Neural cell (in vitro differentiated cells): Measurements from ENCODE around the gene ILDR2. TPM values are rescaled to one million over a fixed set of nuclear protein-coding genes. Genes with fewer than 3 reads are reported as not detected.

Experiments used
- H2AFZ ChIP-seq: fragments of 200-600, 300-800 bp; sonication (generic), shearing (Covaris generic); 2 replicates; pipeline ENCODE4 v1.6.0; 2014; ENCODE audit warnings: low read depth, mild to moderate bottlenecking, antibody characterized with exemption, low read length, moderate library complexity
- H3F3A ChIP-seq: fragments of 200-600 bp; shearing (Covaris generic); 2 replicates; pipeline ENCODE4 v1.6.1; 2016; ENCODE audit warnings: mild to moderate bottlenecking, moderate library complexity, mixed read lengths, antibody characterized with exemption, low read length; ENCODE audit not compliant: insufficient read depth, poor library complexity, severe bottlenecking
- H3K27ac ChIP-seq: fragments of 200-600, 300-800 bp; sonication (generic), shearing (Covaris generic); 2 replicates; pipeline ENCODE4 v1.5.1; 2014; ENCODE audit warnings: mild to moderate bottlenecking, low read length, moderate library complexity
- H3K27me3 ChIP-seq: fragments of 300-800, 200-600 bp; sonication (generic), shearing (Covaris generic); 2 replicates; pipeline ENCODE4 v1.6.0; 2014; ENCODE audit warnings: mild to moderate bottlenecking, low read depth, low read length, moderate library complexity; ENCODE audit not compliant: insufficient read depth
- H3K36me3 ChIP-seq: fragments of 300-800, 200-600 bp; sonication (generic), shearing (Covaris generic); 2 replicates; pipeline ENCODE4 v1.5.1; 2014; ENCODE audit warnings: mild to moderate bottlenecking, antibody characterized with exemption, low read length, moderate library complexity; ENCODE audit not compliant: insufficient read depth
- H3K4me2 ChIP-seq: fragments of 300-800, 200-600 bp; sonication (generic), shearing (Covaris generic); 2 replicates; pipeline ENCODE4 v1.6.0; 2014; ENCODE audit warnings: mild to moderate bottlenecking, low read length
- H3K4me3 ChIP-seq: fragments of 300-800, 200-600 bp; sonication (generic), shearing (Covaris generic); 2 replicates; pipeline ENCODE4 v1.5.1; 2014; ENCODE audit warnings: mild to moderate bottlenecking, low read length, moderate library complexity
- H3K79me2 ChIP-seq: fragments of 200-600 bp; shearing (Covaris generic); replicated peaks from 2 replicates; pipeline ENCODE4 v1.6.0; 2014; ENCODE audit warnings: mild to moderate bottlenecking, low read length, moderate library complexity; ENCODE audit not compliant: insufficient read depth
- H3K9ac ChIP-seq: fragments of 300-800, 200-600 bp; sonication (generic), shearing (Covaris generic); 2 replicates; pipeline ENCODE4 v1.6.1; 2016; ENCODE audit warnings: mild to moderate bottlenecking, low read length, mixed read lengths
- H3K9me2 ChIP-seq: fragments of 200-600 bp; shearing (Covaris generic); 2 replicates; pipeline ENCODE4 v1.6.1; 2016; ENCODE audit warnings: mild to moderate bottlenecking, low read length, mixed read lengths; ENCODE audit not compliant: insufficient read depth
- H3K9me3 ChIP-seq: fragments of 200-600, 300-800 bp; sonication (generic), shearing (Covaris generic); 2 replicates; pipeline ENCODE4 v1.6.1; 2016; ENCODE audit warnings: mild to moderate bottlenecking, mixed run types, low read length, moderate library complexity, mixed read lengths
- H4K20me1 ChIP-seq: fragments of 200-600 bp; shearing (Covaris generic); 2 replicates; pipeline ENCODE4 v1.6.1; 2016; ENCODE audit warnings: mild to moderate bottlenecking, mixed run types; ENCODE audit not compliant: insufficient read depth
- CTCF ChIP-seq: fragments of 450-650 bp; IDR thresholded peaks from 2 replicates; pipeline ENCODE4 v1.5.1; 2014; ENCODE audit warnings: antibody characterized with exemption, mild to moderate bottlenecking, moderate library complexity; ENCODE audit not compliant: poor library complexity, severe bottlenecking
- EP300 ChIP-seq: fragments of 450-650 bp; conservative IDR thresholded peaks from 2 replicates; pipeline ENCODE4 v1.6.1; 2014; ENCODE audit warnings: antibody characterized with exemption, mild to moderate bottlenecking, moderate library complexity; ENCODE audit not compliant: poor library complexity, severe bottlenecking
- EZH2 ChIP-seq: fragments of 200-600, 300-800 bp; shearing (Covaris generic), sonication (generic); IDR thresholded peaks from 2 replicates; pipeline ENCODE4 v1.6.1; 2014; ENCODE audit warnings: antibody characterized with exemption, low read length, borderline replicate concordance, mild to moderate bottlenecking; ENCODE audit not compliant: insufficient read depth, poor library complexity, severe bottlenecking
- MXI1 ChIP-seq: fragments of 450-650 bp; conservative IDR thresholded peaks from 2 replicates; pipeline ENCODE4 v1.6.1; 2014; ENCODE audit warnings: antibody characterized with exemption, mild to moderate bottlenecking; ENCODE audit not compliant: poor library complexity, severe bottlenecking
- POLR2AphosphoS5 ChIP-seq: IDR thresholded peaks from 2 replicates; pipeline ENCODE4 v1.6.1; 2012
- RAD21 ChIP-seq: fragments of 450-650 bp; conservative IDR thresholded peaks from 2 replicates; pipeline ENCODE4 v1.6.1; 2014; ENCODE audit warnings: antibody characterized with exemption, mild to moderate bottlenecking, moderate library complexity
- REST ChIP-seq: IDR thresholded peaks from 2 replicates; pipeline ENCODE4 v1.6.1; 2012; ENCODE audit warnings: borderline replicate concordance
- SMC3 ChIP-seq: fragments of 450-650 bp; conservative IDR thresholded peaks from 2 replicates; pipeline ENCODE4 v1.6.1; 2014; ENCODE audit warnings: antibody characterized with exemption, mild to moderate bottlenecking, moderate library complexity; ENCODE audit not compliant: poor library complexity
- TAF1 ChIP-seq: IDR thresholded peaks from 2 replicates; pipeline ENCODE4 v1.6.1; 2012; ENCODE audit warnings: low read depth
- polyA plus RNA-seq: library from polyadenylated mRNA; depleted of rRNA; stranded (reverse); fragments of >200 nt; gene quantifications from 2 replicates; pipeline ENCODE4 v1.2.3, GENCODE V29; 2014
- small RNA-seq, 3 experiments: library from RNA; depleted of rRNA; stranded (forward); fragments of <200 nt; gene quantifications; one replicate each; pipeline ENCODE3, GENCODE V24; 2012

The ILDR2 gene
- polyA plus RNA-seq, 1 donor from 2014 or later = 6.8 TPM

- no peaks in the 10 kb centered on the region for H3K9me3 ChIP-seq
- H3K4me3 ChIP-seq = no peak overlapping the region
- H2AFZ ChIP-seq = no peak overlapping the region
- no peaks in the 10 kb centered on the region for H3F3A ChIP-seq
- no peak overlapping the region for H3K27ac ChIP-seq
- H4K20me1 ChIP-seq = no peaks in the 10 kb centered on the region
- H3K79me2 ChIP-seq = peaks cover 4% of the 10 kb centered on the region
- H3K4me2 ChIP-seq = no peak overlapping the region
- H3K36me3 ChIP-seq = peaks cover 14% of the 10 kb centered on the region
- H3K9me2 ChIP-seq = no peaks in the 10 kb centered on the region
- TF ChIP-seq SMC3 (no peak), EP300 (no peak), TAF1 (no peak), MXI1 (no peak), REST (no peak), POLR2AphosphoS5 (no peak), CTCF (no peak), EZH2 (no peak), RAD21 (no peak)
- H3K27me3 ChIP-seq = no peaks in the 10 kb centered on the region
- no peak overlapping the region for H3K9ac ChIP-seq
Observed at GRCh38 chr1:166858726-166859419, 116.5 kb downstream of the ILDR2 start.

Small RNA genes within 50 kb of the gene (small RNA-seq; reads per million reads assigned to genes)
- 0.39 to 2.1 (median 0.95) reads per million in 3 experiments for gene RNA5SP65

Other genes starting within 250 kb of the ILDR2 start
- 39.3 and 43.6 TPM in 2 replicates for gene POGK, start 136.1 kb downstream of the ILDR2 start, polyA plus RNA-seq
- gene TADA1, start 99.3 kb downstream of the ILDR2 start, polyA plus RNA-seq = 99.6 and 101 TPM in 2 replicates
- gene MAEL, start 13.7 kb upstream of the ILDR2 start, polyA plus RNA-seq = not detected in 2 replicates
- 0.14 and 0.28 TPM in 2 replicates for gene GPA33, start 114.8 kb upstream of the ILDR2 start, polyA plus RNA-seq
- not detected in 2 replicates for gene STYXL2, start 118.5 kb upstream of the ILDR2 start, polyA plus RNA-seq
- gene POU2F1, start 245.3 kb upstream of the ILDR2 start, polyA plus RNA-seq = 10.3 and 10.9 TPM in 2 replicates